GM12878 (cell line): ENCODE results near the gene ZNF296.

Experiments used
- EZH2 ChIP-seq: IDR thresholded peaks from 2 replicates; pipeline ENCODE4 v1.6.1; 2012; ENCODE audit warnings: low read depth, mild to moderate bottlenecking, control low read depth, inconsistent platforms, low read length, borderline replicate concordance; ENCODE audit not compliant: control insufficient read depth
- POLR2A ChIP-seq: IDR thresholded peaks from 2 replicates; pipeline ENCODE4 v1.6.1; 2011; ENCODE audit warnings: low read depth, mild to moderate bottlenecking, low read length
- YY1 ChIP-seq: IDR thresholded peaks from 2 replicates; pipeline ENCODE4 v1.6.1; 2011; ENCODE audit warnings: low read depth, mild to moderate bottlenecking, low read length
- ZNF207 ChIP-seq: fragments of 450-650 bp; IDR thresholded peaks from 2 replicates; pipeline ENCODE4 v1.6.1; 2014; ENCODE audit warnings: antibody characterized with exemption, mild to moderate bottlenecking, borderline replicate concordance
- TF ChIP-seq, protein P1 (sequence below), 3 experiments: IDR thresholded peaks in 2 of 3; conservative IDR thresholded peaks in 1 of 3; 2 replicates each; pipeline ENCODE4 v1.5.1; 2011; ENCODE audit warnings: low read depth in 3 of 3, low read length in 3 of 3, mild to moderate bottlenecking in 3 of 3, control low read depth in 2 of 3, moderate library complexity in 2 of 3, inconsistent platforms in 1 of 3, mixed read lengths in 1 of 3; ENCODE audit not compliant: control insufficient read depth in 2 of 3, insufficient read depth in 1 of 3; ENCODE audit errors: extremely low read depth in 1 of 3

DNA sequence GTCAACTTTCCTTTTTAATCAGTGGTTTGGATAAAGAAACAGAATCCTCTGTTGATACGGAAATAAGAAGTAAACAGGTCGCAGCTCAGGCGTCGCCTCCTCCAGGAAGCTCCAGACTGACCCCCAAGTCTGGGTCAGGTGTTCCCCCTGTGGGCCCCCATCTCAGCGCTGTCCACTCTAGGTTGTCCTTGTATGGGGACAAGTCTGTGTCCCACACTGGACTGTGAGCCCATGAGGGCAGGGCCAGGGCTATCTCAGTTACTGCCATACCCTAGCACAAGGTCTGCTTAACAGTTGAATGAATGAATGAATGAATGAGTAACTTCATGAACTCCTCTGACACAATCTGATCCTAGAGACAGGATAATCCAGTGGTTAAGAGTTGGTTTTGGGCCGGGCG, 29.9 kb downstream of the ZNF296 start:
- no peak for TF ChIP-seq POLR2A
- no peak for TF ChIP-seq EZH2
- TF ChIP-seq ZNF207 = no peak
- TF ChIP-seq, protein P1, sequence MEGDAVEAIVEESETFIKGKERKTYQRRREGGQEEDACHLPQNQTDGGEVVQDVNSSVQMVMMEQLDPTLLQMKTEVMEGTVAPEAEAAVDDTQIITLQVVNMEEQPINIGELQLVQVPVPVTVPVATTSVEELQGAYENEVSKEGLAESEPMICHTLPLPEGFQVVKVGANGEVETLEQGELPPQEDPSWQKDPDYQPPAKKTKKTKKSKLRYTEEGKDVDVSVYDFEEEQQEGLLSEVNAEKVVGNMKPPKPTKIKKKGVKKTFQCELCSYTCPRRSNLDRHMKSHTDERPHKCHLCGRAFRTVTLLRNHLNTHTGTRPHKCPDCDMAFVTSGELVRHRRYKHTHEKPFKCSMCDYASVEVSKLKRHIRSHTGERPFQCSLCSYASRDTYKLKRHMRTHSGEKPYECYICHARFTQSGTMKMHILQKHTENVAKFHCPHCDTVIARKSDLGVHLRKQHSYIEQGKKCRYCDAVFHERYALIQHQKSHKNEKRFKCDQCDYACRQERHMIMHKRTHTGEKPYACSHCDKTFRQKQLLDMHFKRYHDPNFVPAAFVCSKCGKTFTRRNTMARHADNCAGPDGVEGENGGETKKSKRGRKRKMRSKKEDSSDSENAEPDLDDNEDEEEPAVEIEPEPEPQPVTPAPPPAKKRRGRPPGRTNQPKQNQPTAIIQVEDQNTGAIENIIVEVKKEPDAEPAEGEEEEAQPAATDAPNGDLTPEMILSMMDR (IDR thresholded peaks at IDR 0.05 in 2 of 3, conservative IDR thresholded peaks at IDR 0.05 in 1 of 3; ENCODE audit: control insufficient read depth in 2 of 3, extremely low read depth in 1 of 3, insufficient read depth in 1 of 3, low read depth in 3 of 3, low read length in 3 of 3) = no peak
- TF ChIP-seq YY1 = no peak
